Head of caudate nucleus (tissue), 42 donors: ENCODE measurements around the gene ANKHD1.

Experiments
- DNase-seq, 42 donors: peaks; one replicate each; pipeline versions ENCODE4 v3.0.0 to v3.0.0-alpha.2; 2020 to 2021; ENCODE audit warnings: mixed read lengths in 7 of 42
- intact Hi-C: fragments of 100-400 bp; cut with DNase I; formaldehyde crosslinking; loops from one replicate; pipeline ENCODE4 v1.15.0; 2022

The ANKHD1 gene

DNA sequence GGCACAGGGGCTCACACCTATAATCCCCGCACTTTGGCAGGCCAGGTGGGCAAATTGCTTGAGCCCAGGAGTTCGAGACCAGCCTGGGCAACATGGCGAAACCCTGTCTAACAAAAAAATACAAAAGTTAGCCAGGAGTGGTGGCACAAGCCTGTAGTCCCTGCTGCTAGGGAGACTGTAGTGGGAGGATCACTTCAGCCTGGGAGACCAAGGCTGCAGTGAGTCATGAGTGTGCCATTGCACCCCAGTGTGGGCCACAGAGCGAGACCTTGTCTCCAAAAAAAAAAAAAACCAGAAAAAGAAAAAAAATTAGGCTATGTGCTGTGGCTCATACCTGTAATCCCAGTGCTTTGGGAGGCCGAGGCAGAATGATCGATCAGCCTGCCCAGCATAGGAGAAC is 87.3 kb downstream of the ANKHD1 start:
- intact Hi-C loops: no loop called here

DNA sequence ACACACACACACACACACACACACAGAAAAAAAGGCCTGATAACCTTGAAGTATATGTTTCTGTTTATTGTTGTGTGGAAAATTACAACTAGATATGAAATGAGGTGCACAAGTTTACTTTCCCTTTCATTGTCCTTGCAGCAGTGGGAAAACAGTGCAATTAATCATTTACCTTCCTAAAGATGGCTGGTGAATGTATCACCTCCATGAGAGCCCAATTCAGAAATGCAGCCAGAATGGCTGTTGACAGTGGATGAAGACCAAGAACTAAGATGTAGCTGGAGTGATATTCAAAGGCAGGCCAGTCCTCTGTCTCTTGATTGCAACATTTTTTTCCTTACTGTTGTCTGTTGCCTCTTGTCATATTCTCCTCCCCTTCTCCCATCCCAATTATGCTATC is 96.3 kb downstream of the ANKHD1 start:
- intact Hi-C loops: no loop called here
- DNase-seq: no peak

More for the DNA sequence above, 87.3 kb downstream of the ANKHD1 start:
- DNase-seq: no peak

DNA sequence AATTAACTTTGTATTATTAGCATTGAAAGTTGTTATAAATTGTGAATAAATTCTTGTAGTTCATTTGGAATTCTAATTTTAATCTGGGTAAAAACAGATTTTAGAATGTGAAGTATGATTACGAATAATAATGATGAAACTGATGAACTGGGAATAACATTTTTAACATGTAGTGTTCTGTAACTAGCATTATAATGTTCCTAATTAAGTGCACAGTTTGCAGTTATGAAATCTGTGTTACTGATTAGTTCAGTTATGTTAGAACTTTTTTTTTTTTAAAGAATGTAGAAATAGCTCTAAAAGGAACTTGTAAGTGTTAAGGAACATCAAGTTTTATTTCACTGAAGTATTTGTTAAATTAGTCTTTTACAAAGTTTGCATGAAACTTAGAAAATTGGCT is 97.0 kb downstream of the ANKHD1 start:
- intact Hi-C loops: no loop called here
- no peak for DNase-seq

DNA sequence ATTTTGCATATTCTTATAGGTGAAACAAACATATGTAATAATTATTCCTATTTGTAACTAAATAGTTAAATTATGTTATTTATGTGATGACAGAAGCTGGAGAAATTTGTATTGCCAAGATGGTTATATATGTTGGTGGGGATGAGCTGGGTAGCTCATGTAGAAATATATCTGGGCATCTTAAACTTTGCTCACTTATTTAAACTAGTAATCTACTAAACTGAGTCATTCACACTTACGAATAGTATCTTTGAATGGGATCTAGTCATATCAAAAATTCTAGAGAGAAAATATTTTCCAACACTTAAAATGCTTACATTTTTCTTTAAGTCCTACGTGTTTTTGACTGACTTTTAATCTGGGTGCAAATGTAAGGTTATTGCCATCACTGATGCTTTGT is 101.2 kb downstream of the ANKHD1 start:
- DNase-seq: no peak
- intact Hi-C loops: no loop called here

DNA sequence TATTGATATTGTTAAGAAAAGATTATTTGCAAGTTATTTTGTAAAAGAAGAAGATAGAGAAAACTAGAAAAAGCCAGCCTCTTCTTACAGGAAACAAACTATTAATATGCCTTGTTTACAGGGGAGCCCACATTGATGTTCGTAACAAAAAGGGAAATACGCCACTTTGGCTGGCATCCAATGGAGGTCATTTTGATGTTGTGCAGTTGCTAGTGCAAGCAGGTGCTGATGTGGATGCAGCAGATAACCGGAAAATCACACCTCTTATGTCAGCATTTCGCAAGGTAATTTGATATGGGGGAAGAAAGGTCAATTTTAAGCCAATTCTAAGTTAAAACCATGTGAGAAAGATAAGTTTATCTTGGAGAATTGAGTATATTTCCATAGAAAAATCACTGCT is 108.3 kb downstream of the ANKHD1 start:
- intact Hi-C loops: no loop called here
- DNase-seq: no peak

DNA sequence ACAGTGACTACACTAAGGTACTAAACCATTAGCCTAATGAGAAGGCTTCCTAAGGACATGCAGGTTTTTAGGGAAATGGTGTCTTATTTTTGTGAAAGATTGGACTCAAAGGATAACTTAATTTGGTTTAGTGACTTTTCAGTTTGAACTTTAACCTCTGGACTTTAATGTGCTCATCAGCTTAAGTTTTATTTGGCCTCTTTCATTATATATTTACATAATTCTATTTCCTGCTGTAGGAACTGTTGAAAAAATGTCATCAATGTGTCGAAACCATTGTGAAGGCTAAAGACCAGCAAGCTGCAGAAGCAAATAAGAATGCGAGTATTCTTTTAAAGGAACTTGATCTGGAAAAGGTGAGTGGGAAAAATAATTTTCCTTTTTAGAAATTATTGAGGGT is 111.5 kb downstream of the ANKHD1 start:
- DNase-seq: no peak
- intact Hi-C loops: no loop called here

DNA sequence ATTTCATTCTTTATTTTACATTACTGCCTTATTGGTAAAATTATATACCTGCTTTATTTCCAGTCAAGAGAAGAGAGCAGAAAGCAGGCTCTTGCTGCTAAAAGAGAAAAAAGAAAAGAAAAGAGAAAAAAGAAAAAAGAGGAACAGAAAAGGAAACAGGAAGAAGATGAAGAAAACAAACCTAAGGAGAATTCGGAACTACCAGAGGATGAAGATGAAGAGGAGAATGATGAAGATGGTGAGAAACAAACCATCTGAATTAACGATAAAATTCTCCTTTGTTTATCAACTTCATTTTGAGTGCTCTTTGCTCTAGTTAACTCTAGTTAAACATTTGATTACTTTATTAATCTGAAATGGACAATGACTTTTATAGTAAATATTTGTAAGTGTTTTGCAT is 122.4 kb downstream of the ANKHD1 start:
- no peak for DNase-seq
- intact Hi-C loops: no loop called here

DNA sequence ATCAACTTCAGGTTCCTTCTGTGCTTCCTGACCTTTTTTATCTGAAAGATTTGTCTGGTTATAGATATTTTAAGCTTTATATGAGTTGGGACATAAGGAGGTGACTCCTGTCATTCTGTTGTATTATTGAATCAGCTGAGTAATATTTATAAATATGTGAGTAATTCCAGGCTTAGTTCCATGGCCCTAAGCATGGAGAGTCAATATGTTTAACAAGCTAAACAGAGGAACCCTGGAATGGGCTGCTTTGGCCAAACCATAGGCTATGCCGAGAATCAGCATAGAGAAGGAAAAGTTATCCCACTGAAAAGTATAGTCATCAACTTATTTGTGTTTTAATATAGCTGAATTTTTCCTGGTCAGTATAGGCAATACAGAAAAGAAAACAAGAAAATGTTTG is 138.6 kb downstream of the ANKHD1 start:
- intact Hi-C loops: no loop called here
- DNase-seq: no peak

DNA sequence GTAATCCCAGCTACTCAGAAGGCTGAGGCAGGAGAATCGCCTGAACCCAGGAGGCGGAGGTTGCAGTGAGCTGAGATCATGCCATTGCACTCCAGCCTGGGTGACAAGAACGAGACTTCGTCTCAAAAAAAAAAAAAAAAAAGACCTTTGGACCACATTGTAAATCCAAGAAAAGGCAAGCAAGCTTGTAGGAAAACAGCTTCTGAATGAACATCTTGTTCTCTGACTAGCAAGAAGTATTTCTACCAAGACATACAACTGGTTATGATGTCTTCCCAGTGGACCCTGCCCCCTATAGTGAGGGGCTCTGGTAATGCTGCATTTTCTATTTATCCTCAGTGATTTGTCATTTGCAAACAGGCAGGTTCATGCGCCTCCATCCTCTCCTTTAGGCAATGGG is 141.3 kb downstream of the ANKHD1 start:
- intact Hi-C loops: no loop called here
- no peak for DNase-seq

DNA sequence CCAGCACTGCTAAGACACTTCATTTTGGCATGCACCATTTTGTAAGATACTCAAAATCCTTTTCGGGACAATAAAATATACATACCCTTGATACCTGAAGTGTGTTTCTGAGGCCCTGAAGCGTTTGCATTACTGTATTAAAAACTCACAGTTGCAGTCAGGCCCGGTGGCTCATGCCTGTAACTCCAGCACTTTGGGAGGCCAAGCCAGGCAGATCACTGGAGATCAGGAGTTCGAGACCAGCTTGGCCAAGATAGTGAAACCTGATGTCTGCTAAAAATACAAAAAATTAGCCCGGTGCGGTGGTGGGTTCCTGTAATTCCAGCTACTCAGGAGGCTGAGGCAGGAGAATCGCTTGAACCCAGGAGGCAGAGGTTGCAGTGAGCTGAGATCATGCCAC is 143.4 kb downstream of the ANKHD1 start:
- DNase-seq: no peak
- intact Hi-C loops: loop anchor here (5.0 kb wide), 1 partner anchor 143 kb away; the partner anchor contains the start of gene ANKHD1

DNA sequence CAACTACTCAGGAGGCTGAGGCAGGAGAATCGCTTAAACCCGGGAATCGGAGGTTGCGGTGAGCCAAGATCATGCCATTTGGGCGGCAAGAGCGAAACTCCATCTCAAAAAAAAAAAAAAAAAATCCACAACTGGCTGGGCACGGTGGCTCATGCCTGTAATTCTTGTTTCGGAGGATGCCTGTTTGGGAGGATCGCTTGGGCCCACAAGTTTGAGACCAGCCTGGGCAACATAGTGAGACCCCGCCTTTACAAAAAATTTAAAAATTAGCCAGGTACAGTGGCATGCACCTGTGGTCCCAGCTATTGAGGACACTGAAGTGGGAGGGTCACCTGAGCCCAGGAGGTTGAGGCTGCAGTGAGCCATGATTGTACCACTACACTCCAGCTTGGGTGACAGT is 144.0 kb downstream of the ANKHD1 start:
- no peak for DNase-seq
- intact Hi-C loops: loop anchor here (5.0 kb wide), 1 partner anchor 143 kb away; the partner anchor contains the start of gene ANKHD1

DNA sequence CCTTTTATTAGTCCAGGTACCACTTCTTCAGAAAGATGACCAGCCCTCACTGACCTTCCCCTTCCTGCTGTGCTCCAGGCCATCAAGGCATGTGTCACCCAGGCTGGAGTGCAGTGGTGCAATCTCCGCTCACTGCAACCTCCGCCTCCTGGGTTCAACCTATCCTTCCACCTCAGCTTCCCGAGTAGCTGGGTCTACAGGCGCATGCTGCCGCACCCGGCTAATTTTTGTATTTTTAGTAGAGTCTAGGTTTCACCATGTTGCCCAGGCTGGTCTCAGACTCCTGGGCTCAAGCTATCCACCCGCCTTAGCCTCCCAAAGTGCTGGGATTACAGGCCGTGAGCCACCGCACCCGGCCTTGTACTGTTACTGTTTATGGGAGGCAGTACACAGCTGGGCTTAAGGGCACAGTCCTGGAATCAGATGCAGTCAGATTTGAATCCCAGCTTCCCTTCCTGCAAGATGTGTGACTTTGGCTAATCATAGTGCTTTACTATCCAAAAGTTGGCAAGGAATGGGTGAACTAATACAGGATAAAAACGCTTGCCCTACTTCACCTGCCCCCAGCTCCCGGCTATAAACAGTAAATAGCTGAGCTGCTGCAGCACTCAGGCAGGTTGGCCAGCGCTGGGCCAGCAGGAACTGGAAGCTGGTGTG is 145.3 kb downstream of the ANKHD1 start:
- DNase-seq: peak in 1 of 42 donors; percentile 34
- intact Hi-C loops: loop anchor here (5.0 kb wide), 1 partner anchor 145 kb away; the partner anchor contains the start of gene ANKHD1

DNA sequence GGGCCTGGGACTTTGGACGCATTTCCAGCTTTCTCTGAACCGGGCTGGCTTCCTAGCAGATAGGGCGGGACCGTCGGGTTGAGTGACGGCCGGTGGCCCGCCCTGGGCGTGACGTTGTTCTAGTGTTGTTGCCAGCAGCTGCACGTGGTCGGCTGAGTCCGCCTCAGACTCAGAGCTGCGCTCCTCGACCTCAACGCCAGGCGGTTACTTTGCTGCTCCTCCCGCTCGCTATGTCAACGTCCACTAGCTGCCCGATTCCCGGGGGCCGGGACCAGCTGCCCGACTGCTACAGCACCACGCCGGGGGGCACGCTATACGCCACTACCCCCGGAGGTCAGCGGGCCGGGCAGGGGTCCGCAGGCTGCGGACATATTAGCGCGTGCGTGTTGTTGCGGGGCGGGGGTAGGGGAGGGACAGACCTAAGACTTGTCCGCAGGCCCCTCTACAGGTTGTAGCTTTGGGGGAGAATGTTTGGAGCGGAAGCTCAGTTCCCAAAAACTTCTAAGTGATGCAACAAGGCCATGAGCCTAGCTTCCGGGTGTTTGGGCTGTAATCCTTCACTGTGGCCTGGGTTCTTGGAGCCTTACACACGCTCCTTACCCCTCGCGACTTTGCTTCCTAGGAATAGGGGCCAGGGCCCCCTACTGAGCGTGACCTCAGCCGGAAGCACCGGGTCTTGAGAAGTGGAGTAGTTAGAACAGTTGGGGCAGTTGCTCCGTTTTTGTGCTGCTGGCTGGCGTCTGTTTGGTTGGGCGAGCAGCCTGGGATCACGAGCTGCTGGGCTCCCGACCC is 146.1 kb downstream of the ANKHD1 start, which contains the start of gene EIF4EBP3:
Gene EIF4EBP3 (plus strand): TSS at position 155 of the 792 bp plus-strand sequence. CDS start 76 bp downstream, at position 231.
- DNase-seq: peak; percentile 93 to 99 (median 98)
- intact Hi-C loops: loop anchor here (5.0 kb wide), 1 partner anchor 145 kb away; the partner anchor contains the start of gene ANKHD1

DNA sequence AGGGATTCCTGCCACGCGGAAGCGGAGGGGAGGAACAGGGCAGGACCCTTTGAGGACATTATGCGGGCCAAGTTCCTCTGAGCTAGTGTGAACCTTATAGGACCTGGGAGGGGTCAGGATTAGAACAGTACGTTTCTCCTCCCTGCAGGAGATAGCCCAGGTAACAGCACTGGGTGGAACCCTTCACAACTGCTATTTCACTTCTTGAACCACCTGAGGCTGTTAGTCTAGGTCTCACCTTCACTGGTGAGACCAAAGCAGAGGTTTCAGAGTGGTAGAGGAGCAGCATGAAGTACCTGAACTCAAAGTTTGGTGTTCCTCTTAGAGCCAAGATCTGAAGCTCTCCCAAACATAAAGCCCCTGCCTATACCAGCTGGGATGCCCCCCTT is 146.7 kb downstream of the ANKHD1 start:
- intact Hi-C loops: loop anchor here (5.0 kb wide), 1 partner anchor 146 kb away; the partner anchor contains the start of gene ANKHD1

DNA sequence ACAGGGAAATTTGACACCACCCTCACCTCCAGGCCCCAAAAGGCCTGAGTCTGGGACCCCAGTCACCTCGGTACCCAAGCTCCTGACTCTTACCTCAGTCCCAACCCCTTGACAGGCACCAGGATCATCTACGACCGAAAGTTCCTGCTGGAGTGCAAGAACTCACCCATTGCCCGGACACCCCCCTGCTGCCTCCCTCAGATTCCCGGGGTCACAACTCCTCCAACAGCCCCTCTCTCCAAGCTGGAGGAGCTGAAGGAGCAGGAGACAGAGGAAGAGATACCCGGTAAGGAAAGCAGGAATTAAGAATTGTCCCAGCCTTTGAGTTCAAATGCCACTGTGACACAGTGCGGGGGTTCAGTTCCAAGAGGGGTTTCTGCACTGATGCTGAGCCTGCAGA is 147.2 kb downstream of the ANKHD1 start:
- intact Hi-C loops: loop anchor here (5.0 kb wide), 1 partner anchor 146 kb away; the partner anchor contains the start of gene ANKHD1
- DNase-seq: peak in 2 of 42 donors; percentile 6 to 35

More for the DNA sequence above, 146.7 kb downstream of the ANKHD1 start:
- peak in 1 of 42 donors; percentile 28 for DNase-seq

DNA sequence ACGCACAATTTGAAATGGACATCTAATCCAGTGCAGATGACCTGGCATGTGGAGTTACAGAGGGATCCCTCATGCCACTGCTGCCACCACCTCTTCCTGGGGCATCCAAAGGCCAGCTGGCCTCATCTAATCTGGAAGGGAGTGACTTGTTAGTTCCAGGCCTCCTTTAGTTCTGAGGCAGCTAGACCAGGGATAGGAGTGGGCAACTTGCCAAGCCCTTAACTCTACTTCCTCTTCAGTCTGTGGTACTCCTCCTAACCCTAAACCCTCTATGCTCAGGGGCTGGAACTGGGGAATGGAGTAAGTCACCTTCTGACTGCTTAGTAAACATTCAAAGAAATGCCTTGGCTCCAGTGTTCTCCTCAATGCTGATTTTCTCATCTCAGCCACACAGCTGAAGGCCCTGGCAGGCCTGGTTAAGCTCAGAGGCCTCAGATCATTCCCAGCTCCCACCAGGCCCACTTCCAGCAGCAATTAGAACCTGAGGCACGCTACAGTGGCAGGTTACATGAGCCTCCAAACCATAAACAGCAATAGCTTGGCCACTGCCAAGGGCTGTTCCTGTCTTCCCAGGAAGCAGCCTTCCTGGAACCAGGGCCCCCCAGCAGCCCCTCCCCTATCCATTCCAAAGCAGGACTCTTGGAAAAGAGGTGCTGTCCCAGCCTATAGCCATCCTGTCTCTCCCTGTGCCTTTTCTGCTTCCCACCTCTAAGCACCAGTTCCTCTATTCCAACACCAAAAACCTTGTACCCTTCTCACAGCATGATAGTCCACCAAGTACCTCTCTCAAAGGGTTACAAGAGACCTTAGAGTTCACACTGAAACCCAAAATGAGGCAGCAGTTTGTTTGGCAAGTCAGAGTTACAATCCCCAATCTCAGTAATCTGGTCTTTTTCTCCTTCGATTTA is 147.9 kb downstream of the ANKHD1 start:
- peak in 18 of 42 donors; percentile 17 to 62 (median 38) for DNase-seq
- intact Hi-C loops: loop anchor here (5.0 kb wide), 1 partner anchor 147 kb away; the partner anchor contains the start of gene ANKHD1

DNA sequence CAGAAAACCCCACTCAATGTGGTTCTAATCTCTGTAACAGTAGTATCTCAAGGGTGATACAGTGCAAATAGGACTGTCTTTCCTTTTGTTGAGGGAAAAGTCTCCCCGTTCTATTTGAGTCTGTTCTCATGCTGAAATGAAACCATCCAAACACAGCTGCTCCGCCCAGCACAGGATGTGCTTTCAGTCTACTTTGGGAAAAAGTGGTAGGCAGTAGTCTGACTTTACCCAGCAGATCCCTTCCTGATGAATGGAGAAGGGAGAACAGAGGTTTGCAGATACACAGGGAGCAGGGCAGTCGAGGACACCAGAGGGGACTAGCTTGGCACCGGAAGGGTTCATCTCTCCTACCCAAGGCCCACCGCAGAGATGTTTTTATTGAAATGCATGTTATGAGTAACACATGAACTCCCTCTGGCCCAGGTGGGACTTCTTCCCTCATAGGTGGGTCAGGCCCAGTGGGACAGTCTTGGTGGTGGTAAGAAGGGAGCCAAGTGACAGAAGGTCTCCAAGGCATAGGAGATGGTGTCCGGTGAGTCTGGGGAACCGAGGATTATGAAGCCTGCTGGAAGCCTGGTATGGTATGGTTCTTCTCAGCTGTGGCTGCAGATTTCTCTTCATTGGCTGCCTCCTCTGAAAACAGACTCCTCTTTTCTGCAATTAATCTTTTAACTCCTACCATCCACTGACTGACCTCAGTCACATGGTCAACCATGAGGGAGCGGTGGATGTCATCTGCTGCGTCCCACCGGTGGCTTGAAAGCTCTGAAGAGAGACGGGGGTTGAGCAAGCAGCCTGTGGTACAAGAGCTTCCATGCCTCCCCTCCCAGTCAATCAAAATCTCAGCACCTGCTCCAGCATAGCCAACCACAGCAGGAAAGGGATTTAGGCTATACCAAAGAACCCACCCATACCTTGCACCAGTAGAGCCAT is 148.8 kb downstream of the ANKHD1 start:
- intact Hi-C loops: no loop called here
- DNase-seq: peak in 22 of 42 donors; percentile 15 to 69 (median 44)

DNA sequence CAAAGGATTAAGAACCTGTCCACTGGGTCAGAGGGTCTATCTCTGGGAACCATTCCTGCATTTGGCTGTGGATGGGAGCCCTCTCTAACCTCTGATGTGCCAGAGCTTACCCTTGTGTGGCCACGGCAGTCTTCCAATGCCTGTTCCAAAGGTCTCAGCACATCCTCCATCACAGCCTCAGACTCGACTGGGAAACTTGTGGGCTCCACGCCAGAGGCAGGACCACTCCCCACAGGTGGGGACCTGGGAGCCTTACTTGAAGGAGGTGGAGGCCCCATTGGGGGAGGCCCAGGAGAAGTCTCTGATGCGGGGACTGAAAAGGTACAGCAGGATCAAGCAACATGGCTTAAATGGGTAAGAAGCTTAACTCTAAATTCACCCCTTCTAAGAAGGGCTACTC is 150.2 kb downstream of the ANKHD1 start:
- intact Hi-C loops: no loop called here
- DNase-seq: peak in 2 of 42 donors; percentile 24 to 28
